CD4-positive, alpha-beta T cell (primary cell): ENCODE results near the gene RASA1. TPM values are rescaled to one million over a fixed set of nuclear protein-coding genes. Genes with fewer than 3 reads are reported as not detected.

Experiments used
- ATAC-seq: fragments of 200-7000 bp; cut with Tn5 transposase; one replicate; pipeline ENCODE4 v1.10.0; 2022; ENCODE audit warnings: mild to moderate bottlenecking; ENCODE audit not compliant: poor library complexity
- CTCF ChIA-PET: fragments of 350-600 bp; sonication (Branson Sonifier 250); formaldehyde crosslinking; loops from one replicate; lab custom pipeline; 2021; ENCODE audit warnings: antibody characterized with exemption, inconsistent platforms; lab: Charles Lee
- POLR2A ChIA-PET: fragments of 350-600 bp; sonication (Branson Sonifier 250); formaldehyde crosslinking; loops from one replicate; lab custom pipeline; 2021; ENCODE audit warnings: antibody characterized with exemption, inconsistent platforms; lab: Charles Lee
- DNase-seq, 14 experiments: peaks; one replicate each; pipeline ENCODE4 v3.0.0-alpha.2; 2013 to 2020; ENCODE audit warnings: mixed read lengths in 2 of 14
- H3K27ac ChIP-seq, 2 donors: one replicate each; pipeline versions ENCODE4 v1.5.1 to v1.7.0; 2013; ENCODE audit warnings: low read length in 2 of 2, low read depth in 1 of 2, mild to moderate bottlenecking in 1 of 2
- H3K27me3 ChIP-seq, 2 experiments: 1 replicate in 1 of 2; 2 replicates in 1 of 2; pipeline versions ENCODE4 v1.6.1 to v1.7.0; 2013; ENCODE audit warnings: low read length in 2 of 2, control low read depth in 1 of 2, mild to moderate bottlenecking in 1 of 2, moderate library complexity in 1 of 2; ENCODE audit not compliant: insufficient read depth in 2 of 2, control insufficient read depth in 1 of 2
- H3K36me3 ChIP-seq: one replicate; pipeline ENCODE4 v1.6.1; 2013; ENCODE audit warnings: low read length, control low read depth; ENCODE audit not compliant: insufficient read depth
- H3K4me1 ChIP-seq: one replicate; pipeline ENCODE4 v1.6.1; 2013; ENCODE audit warnings: low read length, control low read depth; ENCODE audit not compliant: insufficient read depth
- H3K4me3 ChIP-seq: one replicate; pipeline ENCODE4 v1.5.1; 2013; ENCODE audit warnings: mild to moderate bottlenecking, low read length, moderate library complexity
- H3K9me3 ChIP-seq, 2 experiments: 1 replicate in 1 of 2; 2 replicates in 1 of 2; pipeline versions ENCODE4 v1.6.1 to v1.7.0; 2013; ENCODE audit warnings: low read length in 2 of 2, mild to moderate bottlenecking in 2 of 2, control low read depth in 1 of 2, moderate library complexity in 1 of 2; ENCODE audit not compliant: control insufficient read depth in 1 of 2, insufficient read depth in 1 of 2
- H3K27ac Mint-ChIP-seq: one replicate; pipeline ENCODE4 v1.8.0; 2020; ENCODE audit warnings: mixed read lengths
- H3K27me3 Mint-ChIP-seq: one replicate; pipeline ENCODE4 v1.8.0; 2021; ENCODE audit warnings: mixed read lengths
- H3K36me3 Mint-ChIP-seq: one replicate; pipeline ENCODE4 v1.8.0; 2021; ENCODE audit warnings: low read depth, mixed read lengths
- H3K4me1 Mint-ChIP-seq: one replicate; pipeline ENCODE4 v1.8.0; 2021; ENCODE audit warnings: low read depth, mixed read lengths
- H3K4me3 Mint-ChIP-seq: one replicate; pipeline ENCODE4 v1.8.0; 2020; ENCODE audit warnings: mild to moderate bottlenecking, mixed read lengths
- H3K9me3 Mint-ChIP-seq: one replicate; pipeline ENCODE4 v1.8.0; 2020; ENCODE audit warnings: mixed read lengths
- intact Hi-C, 2 experiments: fragments of 100-400 bp; cut with DNase I in 1 of 2; cut with micrococcal nuclease in 1 of 2; formaldehyde crosslinking; loops; one replicate each; pipeline versions ENCODE4 v1.15.1 to v1.9.0; 2023 to 2025; cut with DNase I, micrococcal nuclease
- total RNA-seq, 174 experiments: library from RNA in 2 of 174; stranded (reverse) in 2 of 174; gene quantifications; one replicate each; pipeline ENCODE4 v1.2.3 and lab custom pipeline; 2021 to 2026
- TF ChIP-seq, protein P1 (sequence below): fragments of 200-600 bp; IDR thresholded peaks from one replicate; pipeline ENCODE4 v1.8.0; 2022; ENCODE audit warnings: antibody characterized with exemption, mild to moderate bottlenecking

Gene RASA1
- total RNA-seq, 2 experiments from 2014 or later, result 15.1 to 15.4 TPM

DNA sequence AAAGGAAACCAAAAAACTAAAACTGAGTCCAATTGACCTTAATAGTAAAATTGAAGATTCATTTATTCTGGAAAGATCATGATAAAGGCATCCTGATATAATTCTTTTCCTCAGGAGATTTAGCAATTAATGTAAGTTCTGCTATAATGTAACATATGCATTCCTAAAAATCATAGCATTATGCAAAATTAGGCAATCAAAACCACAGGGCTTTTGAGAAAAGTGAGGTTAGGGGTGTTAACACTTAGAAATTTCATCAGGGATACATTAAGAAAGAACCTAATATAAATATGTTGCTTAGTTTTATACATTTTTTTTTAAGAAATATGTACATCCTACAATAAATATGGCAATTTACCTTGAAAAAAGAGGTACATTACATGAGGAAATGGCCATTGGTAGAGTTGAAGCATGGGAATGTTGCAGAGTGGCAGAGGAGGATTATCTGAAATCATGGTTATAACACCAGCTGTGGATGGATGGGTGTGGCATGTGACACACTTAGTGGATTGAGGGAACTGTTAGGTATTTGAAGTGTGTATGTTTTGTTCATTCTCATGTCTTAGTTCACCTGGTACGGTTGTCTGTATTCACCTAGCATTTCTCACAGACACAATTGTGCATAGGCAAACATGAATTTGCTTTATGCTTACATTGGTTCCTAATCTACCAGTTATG is 94.0 kb downstream of the RASA1 start:
- H3K36me3 Mint-ChIP-seq, result peaks cover 71% of the 10 kb centered on the region
- H3K4me3 Mint-ChIP-seq, result no peak overlapping the region
- TF ChIP-seq, protein P1, sequence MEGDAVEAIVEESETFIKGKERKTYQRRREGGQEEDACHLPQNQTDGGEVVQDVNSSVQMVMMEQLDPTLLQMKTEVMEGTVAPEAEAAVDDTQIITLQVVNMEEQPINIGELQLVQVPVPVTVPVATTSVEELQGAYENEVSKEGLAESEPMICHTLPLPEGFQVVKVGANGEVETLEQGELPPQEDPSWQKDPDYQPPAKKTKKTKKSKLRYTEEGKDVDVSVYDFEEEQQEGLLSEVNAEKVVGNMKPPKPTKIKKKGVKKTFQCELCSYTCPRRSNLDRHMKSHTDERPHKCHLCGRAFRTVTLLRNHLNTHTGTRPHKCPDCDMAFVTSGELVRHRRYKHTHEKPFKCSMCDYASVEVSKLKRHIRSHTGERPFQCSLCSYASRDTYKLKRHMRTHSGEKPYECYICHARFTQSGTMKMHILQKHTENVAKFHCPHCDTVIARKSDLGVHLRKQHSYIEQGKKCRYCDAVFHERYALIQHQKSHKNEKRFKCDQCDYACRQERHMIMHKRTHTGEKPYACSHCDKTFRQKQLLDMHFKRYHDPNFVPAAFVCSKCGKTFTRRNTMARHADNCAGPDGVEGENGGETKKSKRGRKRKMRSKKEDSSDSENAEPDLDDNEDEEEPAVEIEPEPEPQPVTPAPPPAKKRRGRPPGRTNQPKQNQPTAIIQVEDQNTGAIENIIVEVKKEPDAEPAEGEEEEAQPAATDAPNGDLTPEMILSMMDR, result no peak
- Histone ChIP-seq H3K27me3 (no peaks in the 10 kb centered on the region), H3K36me3 (peaks cover 39% of the 10 kb centered on the region), H3K4me3 (no peak overlapping the region), H3K9me3 (no peaks in the 10 kb centered on the region), H3K4me1 (no peaks in the 10 kb centered on the region), H3K27ac (no peak overlapping the region)
- ChIA-PET POLR2A (no interaction called here), CTCF (interaction anchor here (1.1 to 1.4 kb wide), 2 partner anchors 10 to 12 kb away, joined by 4 to 6 read pairs; no protein-coding TSS in a partner anchor)
- ATAC-seq, result no peak
- peak overlapping the region; percentile 11 for H3K27ac Mint-ChIP-seq
- no peaks in the 10 kb centered on the region for H3K9me3 Mint-ChIP-seq
- DNase-seq, result no peak
- intact Hi-C loops, result no loop called here
- peaks cover 46% of the 10 kb centered on the region for H3K4me1 Mint-ChIP-seq
- H3K27me3 Mint-ChIP-seq, result no peaks in the 10 kb centered on the region

DNA sequence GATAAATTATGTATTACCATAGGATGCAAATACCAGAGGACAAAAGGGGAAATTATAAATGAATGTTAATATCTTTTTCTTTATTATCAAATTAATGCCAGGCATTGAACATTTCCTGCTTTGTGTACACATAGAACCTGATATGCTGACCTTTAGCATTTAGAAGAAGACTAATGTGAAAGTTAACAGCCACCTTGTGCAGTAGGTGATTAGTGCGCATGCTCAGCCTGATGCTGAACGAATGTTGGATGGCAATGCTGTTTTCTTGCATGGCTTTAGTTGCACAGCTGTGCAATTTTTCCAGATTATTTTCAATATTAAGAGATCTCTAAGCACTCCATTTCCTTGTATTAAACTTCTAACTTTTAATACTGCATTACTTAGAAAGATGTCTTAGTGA is 99.6 kb downstream of the RASA1 start:
- no peak for ATAC-seq
- no peaks in the 10 kb centered on the region for H3K27me3 ChIP-seq
- H3K27me3 Mint-ChIP-seq, result no peaks in the 10 kb centered on the region
- H3K4me3 ChIP-seq, result no peak overlapping the region
- peaks cover 31% of the 10 kb centered on the region for H3K36me3 ChIP-seq
- H3K27ac ChIP-seq, result no peak overlapping the region
- DNase-seq, result no peak
- intact Hi-C loops, result no loop called here
- no peak overlapping the region for H3K27ac Mint-ChIP-seq
- peaks cover 30% of the 10 kb centered on the region for H3K4me1 Mint-ChIP-seq
- ChIA-PET CTCF (no interaction called here), POLR2A (interaction anchor here (0.5 kb wide), 1 partner anchor 297 kb away, joined by 3 read pairs; no protein-coding TSS in a partner anchor)
- TF ChIP-seq, protein P1, result no peak
- no peaks in the 10 kb centered on the region for H3K9me3 ChIP-seq
- H3K36me3 Mint-ChIP-seq, result peaks cover 67% of the 10 kb centered on the region
- no peaks in the 10 kb centered on the region for H3K9me3 Mint-ChIP-seq
- no peaks in the 10 kb centered on the region for H3K4me1 ChIP-seq
- no peak overlapping the region for H3K4me3 Mint-ChIP-seq

DNA sequence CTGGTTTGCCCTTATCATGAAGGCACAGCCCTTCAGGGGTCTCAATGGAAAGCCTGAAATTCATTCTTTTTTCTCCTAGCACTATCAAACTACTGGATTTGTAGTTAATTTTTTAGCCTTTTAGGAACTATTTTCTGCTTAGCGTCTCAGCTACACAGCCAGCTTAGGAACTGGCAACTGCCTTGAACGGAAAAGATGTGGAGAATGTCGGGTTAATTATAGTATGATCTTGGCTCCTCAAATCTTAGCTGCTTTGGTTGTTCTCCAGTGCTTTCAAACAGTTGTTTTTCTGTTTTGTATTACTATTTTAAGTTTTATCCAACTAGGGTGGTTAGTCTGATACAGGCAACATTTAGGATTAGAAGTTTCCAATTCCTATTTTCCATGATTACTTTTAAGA is 100.9 kb downstream of the RASA1 start:
- ChIA-PET CTCF (no interaction called here), POLR2A (no interaction called here)
- H3K4me3 Mint-ChIP-seq, result no peak overlapping the region
- no peaks in the 10 kb centered on the region for H3K9me3 Mint-ChIP-seq
- ATAC-seq, result no peak
- H3K27ac ChIP-seq, result no peak overlapping the region
- H3K9me3 ChIP-seq, result no peaks in the 10 kb centered on the region
- DNase-seq, result no peak
- peaks cover 33% of the 10 kb centered on the region for H3K36me3 ChIP-seq
- H3K4me1 ChIP-seq, result no peaks in the 10 kb centered on the region
- H3K4me1 Mint-ChIP-seq, result peaks cover 27% of the 10 kb centered on the region
- intact Hi-C loops, result no loop called here
- peaks cover 69% of the 10 kb centered on the region for H3K36me3 Mint-ChIP-seq
- H3K27me3 ChIP-seq, result no peaks in the 10 kb centered on the region
- TF ChIP-seq, protein P1, result no peak
- H3K4me3 ChIP-seq, result no peak overlapping the region
- H3K27me3 Mint-ChIP-seq, result no peaks in the 10 kb centered on the region
- no peak overlapping the region for H3K27ac Mint-ChIP-seq
